GM23338 (cell line): ENCODE data around the gene DIP2B. TPM values are rescaled to one million over a fixed set of nuclear protein-coding genes. Genes with fewer than 3 reads are reported as not detected.
"Not testable (repeated sequence)": the region's sequence is repeated elsewhere in the genome, so short reads cannot be mapped to it uniquely, and the experiment has no call there.

Source experiments
- ATAC-seq: fragments of 200-7000 bp; cut with Tn5 transposase; 3 replicates; pipeline ENCODE4 v1.9.1; 2020
- DNase-seq: peaks from one replicate; pipeline ENCODE4 v3.0.0-alpha.2; 2015; ENCODE audit warnings: low spot score
- H2AFZ ChIP-seq: fragments of 200-600 bp; sonication (generic); 2 replicates; pipeline ENCODE4 v1.8.0; 2016; ENCODE audit warnings: antibody characterized with exemption, mild to moderate bottlenecking, moderate library complexity
- H3F3A ChIP-seq: fragments of 200-600 bp; sonication (generic); replicated peaks from 2 replicates; pipeline ENCODE4 v1.8.0; 2017; ENCODE audit warnings: antibody characterized with exemption, mixed run types, low read depth
- H3K27ac ChIP-seq: fragments of 200-600 bp; sonication (generic); 2 replicates; pipeline ENCODE4 v1.6.1; 2016; ENCODE audit warnings: low read depth
- H3K27me3 ChIP-seq: fragments of 200-600 bp; sonication (generic); 2 replicates; pipeline ENCODE4 v1.8.0; 2016; ENCODE audit warnings: mild to moderate bottlenecking, mixed run types, moderate library complexity; ENCODE audit not compliant: insufficient read depth
- H3K36me3 ChIP-seq: fragments of 200-600 bp; sonication (generic); 2 replicates; pipeline ENCODE4 v1.8.0; 2016; ENCODE audit warnings: mild to moderate bottlenecking; ENCODE audit not compliant: insufficient read depth
- H3K4me1 ChIP-seq: fragments of 200-600 bp; sonication (generic); 2 replicates; pipeline ENCODE4 v1.8.0; 2016; ENCODE audit warnings: mild to moderate bottlenecking, moderate library complexity; ENCODE audit not compliant: insufficient read depth
- H3K4me2 ChIP-seq: fragments of 200-600 bp; sonication (generic); 2 replicates; pipeline ENCODE4 v1.7.1; 2017; ENCODE audit warnings: mixed run types
- H3K4me3 ChIP-seq: fragments of 200-600 bp; sonication (generic); 2 replicates; pipeline ENCODE4 v1.6.1; 2016; ENCODE audit warnings: mixed run types
- H3K79me2 ChIP-seq: fragments of 200-600 bp; sonication (generic); replicated peaks from 2 replicates; pipeline ENCODE4 v1.8.0; 2017; ENCODE audit warnings: mild to moderate bottlenecking; ENCODE audit not compliant: insufficient read depth
- H3K9me2 ChIP-seq: fragments of 200-600 bp; sonication (generic); 2 replicates; pipeline ENCODE4 v1.8.0; 2017; ENCODE audit not compliant: insufficient read depth
- H4K20me1 ChIP-seq: fragments of 200-600 bp; sonication (generic); replicated peaks from 2 replicates; pipeline ENCODE4 v1.8.0; 2017; ENCODE audit warnings: mild to moderate bottlenecking; ENCODE audit not compliant: insufficient read depth
- H3K27ac Mint-ChIP-seq: 2 replicates; pipeline ENCODE4 v1.8.0; 2020; ENCODE audit warnings: inconsistent platforms, mild to moderate bottlenecking, moderate library complexity, mixed read lengths
- H3K27me3 Mint-ChIP-seq: 3 replicates; pipeline ENCODE4 v1.8.0; 2022; ENCODE audit warnings: low read depth, mild to moderate bottlenecking, moderate library complexity, mixed read lengths, inconsistent platforms; ENCODE audit not compliant: insufficient read depth, poor library complexity
- H3K36me3 Mint-ChIP-seq: 3 replicates; pipeline ENCODE4 v1.8.0; 2021; ENCODE audit warnings: low read depth, mild to moderate bottlenecking, inconsistent platforms, moderate library complexity, mixed read lengths
- H3K4me1 Mint-ChIP-seq: 3 replicates; pipeline ENCODE4 v1.8.0; 2020; ENCODE audit warnings: mild to moderate bottlenecking, inconsistent platforms, mixed read lengths
- H3K4me3 Mint-ChIP-seq: 3 replicates; pipeline ENCODE4 v1.8.0; 2021; ENCODE audit warnings: moderate library complexity, mild to moderate bottlenecking, inconsistent platforms, mixed read lengths
- H3K9me3 Mint-ChIP-seq: 3 replicates; pipeline ENCODE4 v1.8.0; 2020; ENCODE audit warnings: moderate library complexity, mild to moderate bottlenecking, inconsistent platforms, mixed read lengths
- EZH2phosphoT487 ChIP-seq: fragments of 200-600 bp; sonication (generic); IDR thresholded peaks from one replicate; pipeline ENCODE4 v1.8.1; 2018; ENCODE audit warnings: antibody characterized with exemption; ENCODE audit not compliant: unreplicated experiment
- NANOG ChIP-seq: IDR thresholded peaks from 2 replicates; pipeline ENCODE4 v1.6.1; 2016; ENCODE audit warnings: antibody characterized with exemption, borderline replicate concordance
- POLR2AphosphoS5 ChIP-seq: IDR thresholded peaks from 2 replicates; pipeline ENCODE4 v1.6.1; 2016; ENCODE audit warnings: antibody characterized with exemption, low read depth
- STAT1 ChIP-seq: IDR thresholded peaks from one replicate; pipeline ENCODE4 v1.6.1; 2016; ENCODE audit warnings: antibody characterized with exemption; ENCODE audit not compliant: unreplicated experiment
- ZNF331 ChIP-seq: fragments of 250-450 bp; sonication (Bioruptor Pico); IDR thresholded peaks from 2 replicates; pipeline ENCODE4 v1.5.0; 2020; ENCODE audit warnings: low read depth, mild to moderate bottlenecking, moderate library complexity
- polyA plus RNA-seq: library from polyadenylated mRNA; unstranded; fragments of >200 nt; fragmentation: Nextera tagmentation; extraction: Ambion mirVana; gene quantifications from 2 replicates; pipeline ENCODE4 v1.2.1, GENCODE V29; 2016
- total RNA-seq: library from RNA; depleted of rRNA; stranded (reverse); fragments of >200 nt; shearing (Covaris generic); gene quantifications from 2 replicates; pipeline ENCODE4 v1.2.3, GENCODE V29; 2014
- TF ChIP-seq, protein P1 (sequence below), 2 experiments: fragments of 200-600 bp in 1 of 2; sonication (generic) in 1 of 2; conservative IDR thresholded peaks; 2 replicates each; pipeline versions ENCODE4 v1.5.1 to v1.6.1; 2016 to 2017; ENCODE audit warnings: antibody characterized with exemption in 2 of 2, low read depth in 2 of 2, mild to moderate bottlenecking in 2 of 2, moderate library complexity in 1 of 2
- TF ChIP-seq, protein P2 (sequence below): fragments of 250-450 bp; sonication (Bioruptor Pico); IDR thresholded peaks from 2 replicates; pipeline ENCODE4 v1.5.0; 2020; ENCODE audit warnings: mild to moderate bottlenecking, moderate library complexity

DIP2B gene
- total and polyA plus RNA-seq, 2 experiments from 2014 or later, result 8.0 to 36.4 TPM

DNA sequence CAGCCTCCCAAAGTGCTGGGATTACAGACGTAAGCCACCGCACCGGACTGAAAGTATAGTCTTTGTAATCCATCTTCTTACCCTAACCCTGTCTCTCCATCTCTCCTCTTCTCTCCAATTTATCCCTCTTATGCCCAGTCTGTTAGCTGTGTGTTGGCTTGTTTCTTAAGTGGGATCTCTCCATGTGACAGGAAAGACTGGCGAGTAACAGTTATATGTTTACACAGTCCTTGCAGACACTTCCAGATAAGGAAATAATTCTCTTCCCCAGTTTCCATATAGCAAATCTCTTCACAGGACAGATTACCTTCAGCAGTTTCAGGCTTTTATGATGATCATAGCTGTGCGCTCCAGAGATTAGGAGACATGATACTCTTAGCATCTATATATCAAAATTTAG, 16.0 kb upstream of the DIP2B start (continued):
- TF ChIP-seq, protein P1, sequence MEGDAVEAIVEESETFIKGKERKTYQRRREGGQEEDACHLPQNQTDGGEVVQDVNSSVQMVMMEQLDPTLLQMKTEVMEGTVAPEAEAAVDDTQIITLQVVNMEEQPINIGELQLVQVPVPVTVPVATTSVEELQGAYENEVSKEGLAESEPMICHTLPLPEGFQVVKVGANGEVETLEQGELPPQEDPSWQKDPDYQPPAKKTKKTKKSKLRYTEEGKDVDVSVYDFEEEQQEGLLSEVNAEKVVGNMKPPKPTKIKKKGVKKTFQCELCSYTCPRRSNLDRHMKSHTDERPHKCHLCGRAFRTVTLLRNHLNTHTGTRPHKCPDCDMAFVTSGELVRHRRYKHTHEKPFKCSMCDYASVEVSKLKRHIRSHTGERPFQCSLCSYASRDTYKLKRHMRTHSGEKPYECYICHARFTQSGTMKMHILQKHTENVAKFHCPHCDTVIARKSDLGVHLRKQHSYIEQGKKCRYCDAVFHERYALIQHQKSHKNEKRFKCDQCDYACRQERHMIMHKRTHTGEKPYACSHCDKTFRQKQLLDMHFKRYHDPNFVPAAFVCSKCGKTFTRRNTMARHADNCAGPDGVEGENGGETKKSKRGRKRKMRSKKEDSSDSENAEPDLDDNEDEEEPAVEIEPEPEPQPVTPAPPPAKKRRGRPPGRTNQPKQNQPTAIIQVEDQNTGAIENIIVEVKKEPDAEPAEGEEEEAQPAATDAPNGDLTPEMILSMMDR (conservative IDR thresholded peaks at IDR 0.05; ENCODE audit: low read depth in 2 of 2), result no peak

DNA sequence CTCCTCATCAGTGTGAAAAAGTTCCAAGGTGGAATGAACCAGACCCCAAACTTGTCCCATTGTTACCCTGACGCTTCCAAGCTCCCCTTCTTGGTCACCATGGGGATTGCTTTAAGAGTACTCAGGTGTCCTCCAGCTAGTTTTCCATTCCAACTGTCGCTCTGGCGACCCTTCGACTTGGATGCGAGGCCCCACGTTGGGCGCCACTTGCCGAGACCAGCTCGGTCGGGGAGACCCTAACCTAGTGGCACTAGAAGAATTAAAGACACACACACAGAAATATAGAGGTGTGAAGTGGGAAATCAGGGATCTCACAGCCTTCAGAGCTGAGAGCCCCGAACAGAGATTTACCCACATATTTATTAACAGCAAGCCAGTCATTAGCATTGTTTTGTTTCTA, 6.7 kb upstream of the DIP2B start:
- not testable (repeated sequence) for H3K4me1 ChIP-seq, ATAC-seq, H3K27ac ChIP-seq, H2AFZ ChIP-seq, H3K36me3 ChIP-seq, H3K27me3 ChIP-seq, H3K9me2 ChIP-seq, H3K27me3 Mint-ChIP-seq, H3F3A ChIP-seq, H3K4me1 Mint-ChIP-seq, H3K27ac Mint-ChIP-seq, H3K4me3 ChIP-seq, H3K4me3 Mint-ChIP-seq, H3K79me2 ChIP-seq, H4K20me1 ChIP-seq, H3K4me2 ChIP-seq
- peak; percentile 37 for DNase-seq
- Mint-ChIP-seq H3K9me3 (peaks cover 65% of the 10 kb centered on the region), H3K36me3 (peaks cover 35% of the 10 kb centered on the region)

DNA sequence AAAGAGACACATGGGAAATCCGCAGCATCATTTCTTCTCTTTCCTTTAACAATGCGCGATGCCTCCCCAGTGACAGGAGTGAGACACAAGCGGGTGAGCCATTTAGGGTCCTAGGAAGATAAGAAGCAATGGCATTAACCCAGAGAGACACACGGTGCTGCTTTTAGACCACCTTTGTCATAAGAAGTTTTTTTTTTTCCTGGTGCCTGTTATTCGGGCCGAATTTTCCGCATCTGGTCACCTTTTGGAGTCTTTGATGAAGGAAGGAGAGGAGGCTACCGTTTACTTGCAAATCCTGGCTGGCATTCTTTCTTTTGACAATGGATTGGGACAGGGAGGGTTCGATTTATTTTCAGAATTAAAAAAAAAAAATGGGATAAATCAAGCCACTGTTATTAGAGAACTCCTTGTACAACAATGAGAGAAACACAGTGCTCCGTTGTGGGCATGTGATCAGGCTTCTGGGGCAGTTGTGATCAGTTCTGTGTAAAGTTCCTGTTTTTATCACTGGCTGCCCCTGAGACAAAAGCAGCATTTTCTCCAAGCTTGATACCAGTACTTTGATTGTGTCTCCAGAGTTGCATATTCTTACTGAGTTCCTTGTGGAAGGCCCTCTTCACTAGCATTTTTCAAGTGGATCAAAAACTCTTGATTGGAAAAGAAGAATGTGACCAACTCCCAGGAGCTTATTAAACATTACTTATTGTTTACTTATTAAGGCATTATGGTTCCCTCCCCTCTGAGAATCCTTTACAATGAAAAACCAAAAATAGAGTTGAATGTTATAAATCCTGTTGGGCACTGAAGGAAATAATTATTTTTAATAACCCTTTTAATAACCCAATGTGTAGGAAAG, 1.1 kb downstream of the DIP2B start:
- ATAC-seq, result peak; percentile 5
- Histone ChIP-seq H3K4me2 (peak overlapping the region; percentile 88), H3F3A (no peaks in the 10 kb centered on the region), H3K27me3 (no peaks in the 10 kb centered on the region), H3K4me1 (peaks cover 17% of the 10 kb centered on the region), H3K9me2 (no peaks in the 10 kb centered on the region), H3K4me3 (peak overlapping the region; percentile 73), H4K20me1 (peaks cover 5% of the 10 kb centered on the region; the same call in 1 of the 2 replicates), H3K79me2 (peaks cover 57% of the 10 kb centered on the region), H3K27ac (peak overlapping the region; percentile 88; the same call in 1 of the 2 replicates), H2AFZ (peak overlapping the region; percentile 83), H3K36me3 (no peaks in the 10 kb centered on the region)
- Mint-ChIP-seq H3K27me3 (peaks cover 7% of the 10 kb centered on the region), H3K4me1 (peaks cover 30% of the 10 kb centered on the region), H3K4me3 (peak overlapping the region; percentile 96), H3K9me3 (peaks cover 3% of the 10 kb centered on the region; the same call in 2 of the 3 replicates), H3K36me3 (peaks cover 1% of the 10 kb centered on the region; the same call in 1 of the 3 replicates), H3K27ac (peak overlapping the region; percentile 81)
- no peak for DNase-seq
- TF ChIP-seq, protein P1 (conservative IDR thresholded peaks at IDR 0.05; ENCODE audit: low read depth in 2 of 2), result no peak
- TF ChIP-seq ZNF331 (CRISPR knock-in tag) (no peak), POLR2AphosphoS5 (no peak), NANOG (no peak), EZH2phosphoT487 (no peak), STAT1 (no peak)
- TF ChIP-seq, protein P2, sequence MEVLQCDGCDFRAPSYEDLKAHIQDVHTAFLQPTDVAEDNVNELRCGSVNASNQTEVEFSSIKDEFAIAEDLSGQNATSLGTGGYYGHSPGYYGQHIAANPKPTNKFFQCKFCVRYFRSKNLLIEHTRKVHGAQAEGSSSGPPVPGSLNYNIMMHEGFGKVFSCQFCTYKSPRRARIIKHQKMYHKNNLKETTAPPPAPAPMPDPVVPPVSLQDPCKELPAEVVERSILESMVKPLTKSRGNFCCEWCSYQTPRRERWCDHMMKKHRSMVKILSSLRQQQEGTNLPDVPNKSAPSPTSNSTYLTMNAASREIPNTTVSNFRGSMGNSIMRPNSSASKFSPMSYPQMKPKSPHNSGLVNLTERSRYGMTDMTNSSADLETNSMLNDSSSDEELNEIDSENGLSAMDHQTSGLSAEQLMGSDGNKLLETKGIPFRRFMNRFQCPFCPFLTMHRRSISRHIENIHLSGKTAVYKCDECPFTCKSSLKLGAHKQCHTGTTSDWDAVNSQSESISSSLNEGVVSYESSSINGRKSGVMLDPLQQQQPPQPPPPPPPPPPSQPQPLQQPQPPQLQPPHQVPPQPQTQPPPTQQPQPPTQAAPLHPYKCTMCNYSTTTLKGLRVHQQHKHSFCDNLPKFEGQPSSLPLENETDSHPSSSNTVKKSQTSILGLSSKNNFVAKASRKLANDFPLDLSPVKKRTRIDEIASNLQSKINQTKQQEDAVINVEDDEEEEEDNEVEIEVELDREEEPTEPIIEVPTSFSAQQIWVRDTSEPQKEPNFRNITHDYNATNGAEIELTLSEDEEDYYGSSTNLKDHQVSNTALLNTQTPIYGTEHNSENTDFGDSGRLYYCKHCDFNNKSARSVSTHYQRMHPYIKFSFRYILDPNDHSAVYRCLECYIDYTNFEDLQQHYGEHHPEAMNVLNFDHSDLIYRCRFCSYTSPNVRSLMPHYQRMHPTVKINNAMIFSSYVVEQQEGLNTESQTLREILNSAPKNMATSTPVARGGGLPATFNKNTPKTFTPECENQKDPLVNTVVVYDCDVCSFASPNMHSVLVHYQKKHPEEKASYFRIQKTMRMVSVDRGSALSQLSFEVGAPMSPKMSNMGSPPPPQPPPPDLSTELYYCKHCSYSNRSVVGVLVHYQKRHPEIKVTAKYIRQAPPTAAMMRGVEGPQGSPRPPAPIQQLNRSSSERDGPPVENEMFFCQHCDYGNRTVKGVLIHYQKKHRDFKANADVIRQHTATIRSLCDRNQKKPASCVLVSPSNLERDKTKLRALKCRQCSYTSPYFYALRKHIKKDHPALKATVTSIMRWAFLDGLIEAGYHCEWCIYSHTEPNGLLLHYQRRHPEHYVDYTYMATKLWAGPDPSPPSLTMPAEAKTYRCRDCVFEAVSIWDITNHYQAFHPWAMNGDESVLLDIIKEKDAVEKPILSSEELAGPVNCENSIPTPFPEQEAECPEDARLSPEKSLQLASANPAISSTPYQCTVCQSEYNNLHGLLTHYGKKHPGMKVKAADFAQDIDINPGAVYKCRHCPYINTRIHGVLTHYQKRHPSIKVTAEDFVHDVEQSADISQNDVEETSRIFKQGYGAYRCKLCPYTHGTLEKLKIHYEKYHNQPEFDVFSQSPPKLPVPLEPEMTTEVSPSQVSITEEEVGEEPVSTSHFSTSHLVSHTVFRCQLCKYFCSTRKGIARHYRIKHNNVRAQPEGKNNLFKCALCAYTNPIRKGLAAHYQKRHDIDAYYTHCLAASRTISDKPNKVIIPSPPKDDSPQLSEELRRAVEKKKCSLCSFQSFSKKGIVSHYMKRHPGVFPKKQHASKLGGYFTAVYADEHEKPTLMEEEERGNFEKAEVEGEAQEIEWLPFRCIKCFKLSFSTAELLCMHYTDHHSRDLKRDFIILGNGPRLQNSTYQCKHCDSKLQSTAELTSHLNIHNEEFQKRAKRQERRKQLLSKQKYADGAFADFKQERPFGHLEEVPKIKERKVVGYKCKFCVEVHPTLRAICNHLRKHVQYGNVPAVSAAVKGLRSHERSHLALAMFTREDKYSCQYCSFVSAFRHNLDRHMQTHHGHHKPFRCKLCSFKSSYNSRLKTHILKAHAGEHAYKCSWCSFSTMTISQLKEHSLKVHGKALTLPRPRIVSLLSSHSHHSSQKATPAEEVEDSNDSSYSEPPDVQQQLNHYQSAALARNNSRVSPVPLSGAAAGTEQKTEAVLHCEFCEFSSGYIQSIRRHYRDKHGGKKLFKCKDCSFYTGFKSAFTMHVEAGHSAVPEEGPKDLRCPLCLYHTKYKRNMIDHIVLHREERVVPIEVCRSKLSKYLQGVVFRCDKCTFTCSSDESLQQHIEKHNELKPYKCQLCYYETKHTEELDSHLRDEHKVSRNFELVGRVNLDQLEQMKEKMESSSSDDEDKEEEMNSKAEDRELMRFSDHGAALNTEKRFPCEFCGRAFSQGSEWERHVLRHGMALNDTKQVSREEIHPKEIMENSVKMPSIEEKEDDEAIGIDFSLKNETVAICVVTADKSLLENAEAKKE (CRISPR knock-in tag), result no peak
